Cardiac fibroblast (primary cell): ENCODE measurements around the gene URAD.
"Not testable (repeated sequence)": the region's sequence is repeated elsewhere in the genome, so short reads cannot be mapped to it uniquely, and the experiment has no call there.

Experiments used
- DNase-seq, 2 donors: peaks; one replicate each; pipeline versions ENCODE4 v3.0.0 to v3.0.0-alpha.2; 2010; ENCODE audit warnings: low read depth in 2 of 2
- H3K4me3 ChIP-seq, 2 donors: replicated peaks in 1 of 2; 1 replicate in 1 of 2; 2 replicates in 1 of 2; pipeline ENCODE4 v1.5.1; 2011; ENCODE audit warnings: low read depth in 2 of 2, low read length in 2 of 2, mild to moderate bottlenecking in 2 of 2, moderate library complexity in 1 of 2
- TF ChIP-seq, protein P1 (sequence below): IDR thresholded peaks from one replicate; pipeline ENCODE4 v1.5.1; 2011; ENCODE audit warnings: low read depth, mild to moderate bottlenecking, low read length, inconsistent platforms

The URAD gene, protein sequence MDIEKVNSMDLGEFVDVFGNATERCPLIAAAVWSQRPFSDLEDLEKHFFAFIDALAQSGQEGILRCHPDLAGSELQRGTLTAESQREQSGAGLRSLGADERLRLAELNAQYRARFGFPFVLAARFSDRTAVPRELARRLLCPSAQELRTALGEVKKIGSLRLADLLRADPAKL

GRCh38 chr13:27988520-27988919 is at the start of gene URAD:
Gene URAD, minus strand, starts transcription at chr13:27988693. Its CDS starts 56 bp downstream, at chr13:27988637.
- no peak within 1 kb of the TSS for H3K4me3 ChIP-seq
- TF ChIP-seq, protein P1, sequence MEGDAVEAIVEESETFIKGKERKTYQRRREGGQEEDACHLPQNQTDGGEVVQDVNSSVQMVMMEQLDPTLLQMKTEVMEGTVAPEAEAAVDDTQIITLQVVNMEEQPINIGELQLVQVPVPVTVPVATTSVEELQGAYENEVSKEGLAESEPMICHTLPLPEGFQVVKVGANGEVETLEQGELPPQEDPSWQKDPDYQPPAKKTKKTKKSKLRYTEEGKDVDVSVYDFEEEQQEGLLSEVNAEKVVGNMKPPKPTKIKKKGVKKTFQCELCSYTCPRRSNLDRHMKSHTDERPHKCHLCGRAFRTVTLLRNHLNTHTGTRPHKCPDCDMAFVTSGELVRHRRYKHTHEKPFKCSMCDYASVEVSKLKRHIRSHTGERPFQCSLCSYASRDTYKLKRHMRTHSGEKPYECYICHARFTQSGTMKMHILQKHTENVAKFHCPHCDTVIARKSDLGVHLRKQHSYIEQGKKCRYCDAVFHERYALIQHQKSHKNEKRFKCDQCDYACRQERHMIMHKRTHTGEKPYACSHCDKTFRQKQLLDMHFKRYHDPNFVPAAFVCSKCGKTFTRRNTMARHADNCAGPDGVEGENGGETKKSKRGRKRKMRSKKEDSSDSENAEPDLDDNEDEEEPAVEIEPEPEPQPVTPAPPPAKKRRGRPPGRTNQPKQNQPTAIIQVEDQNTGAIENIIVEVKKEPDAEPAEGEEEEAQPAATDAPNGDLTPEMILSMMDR: no peak
- DNase-seq: no peak

- no peak overlapping the region for H3K4me3 ChIP-seq
- DNase-seq: peak in 1 of 2 donors; percentile 60
- TF ChIP-seq, protein P1: no peak
These were observed 48.9 kb upstream of the URAD start for GRCh38 chr13:28037399-28037798.

- TF ChIP-seq, protein P1: no peak
- peak in 1 of 2 donors; percentile 11 for DNase-seq
- H3K4me3 ChIP-seq: no peak overlapping the region
These were observed 46.8 kb upstream of the URAD start for GRCh38 chr13:28035146-28035782.

- H3K4me3 ChIP-seq: no peak overlapping the region
- no peak for DNase-seq
- TF ChIP-seq, protein P1: no peak
These were observed 45.6 kb upstream of the URAD start for GRCh38 chr13:28033894-28034655.

DNA sequence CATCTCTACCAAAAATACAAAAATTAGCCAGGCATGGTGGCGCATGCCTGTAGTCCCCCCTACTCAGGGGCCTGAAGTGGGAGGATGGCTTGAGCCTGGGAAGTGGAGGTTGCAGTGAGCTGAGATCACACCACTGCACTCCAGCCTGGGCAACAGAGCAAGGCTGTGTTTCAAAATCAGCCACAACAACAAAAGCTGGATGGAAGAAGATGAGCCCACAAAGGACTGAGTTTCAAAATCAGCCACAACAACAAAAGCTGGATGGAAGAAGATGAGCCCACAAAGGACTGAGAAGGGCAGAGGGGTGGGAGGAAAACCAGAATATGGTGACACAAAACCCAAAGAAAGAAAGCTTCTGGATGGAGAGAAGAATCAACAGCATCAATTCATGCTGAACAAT is 43.9 kb upstream of the URAD start:
- DNase-seq, H3K4me3 ChIP-seq: not testable (repeated sequence)

GRCh38 chr13:28031896-28032288 is 43.4 kb upstream of the URAD start:
- no peak overlapping the region for H3K4me3 ChIP-seq
- TF ChIP-seq, protein P1: no peak
- DNase-seq: no peak

GRCh38 chr13:28031220-28031895 is 42.9 kb upstream of the URAD start:
- DNase-seq: no peak
- H3K4me3 ChIP-seq: no peak overlapping the region

More at GRCh38 chr13:28031220-28031895, 42.9 kb upstream of the URAD start:
- TF ChIP-seq, protein P1: no peak
